Activated naive CD4-positive, alpha-beta T cell treated with Interleukin-2 at 50 U/mL for 16 hours (primary cell): ENCODE measurements around the gene ZC3H13.
"Not testable (repeated sequence)": the region's sequence is repeated elsewhere in the genome, so short reads cannot be mapped to it uniquely, and the experiment has no call there.

Experiments used
- DNase-seq: peaks from one replicate; pipeline ENCODE4 v3.0.0-alpha.2; 2020

ZC3H13 gene

GRCh38 chr13:46006688-46007452, 45.7 kb downstream of the ZC3H13 start:
- DNase-seq, result no peak

GRCh38 chr13:46004491-46004890, 48.1 kb downstream of the ZC3H13 start:
- DNase-seq, result no peak

GRCh38 chr13:45996631-45997030, 55.9 kb downstream of the ZC3H13 start:
- DNase-seq, result no peak

- no peak for DNase-seq
Measured at GRCh38 chr13:45995245-45995644, 57.3 kb downstream of the ZC3H13 start.

- no peak for DNase-seq
Measured at GRCh38 chr13:45994752-45995151, 57.8 kb downstream of the ZC3H13 start.

- no peak for DNase-seq
Measured at GRCh38 chr13:45989607-45990006, 62.9 kb downstream of the ZC3H13 start.

- DNase-seq, result not testable (repeated sequence)
Measured at GRCh38 chr13:45981127-45981526, 71.4 kb downstream of the ZC3H13 start.

GRCh38 chr13:45975337-45975736, 77.2 kb downstream of the ZC3H13 start:
- no peak for DNase-seq

- no peak for DNase-seq
Measured at GRCh38 chr13:45974500-45974899, 78.0 kb downstream of the ZC3H13 start.

GRCh38 chr13:45967589-45967988, 85.0 kb downstream of the ZC3H13 start:
- DNase-seq, result no peak

GRCh38 chr13:45966715-45967114, 85.8 kb downstream of the ZC3H13 start:
- DNase-seq, result no peak

- no peak for DNase-seq
Measured at GRCh38 chr13:45961468-45961867, 91.1 kb downstream of the ZC3H13 start.

GRCh38 chr13:45954836-45955800, 97.4 kb downstream of the ZC3H13 start:
- DNase-seq, result no peak

- DNase-seq, result no peak
Measured at GRCh38 chr13:45953082-45953481, 99.5 kb downstream of the ZC3H13 start.

GRCh38 chr13:45951724-45952123, 100.8 kb downstream of the ZC3H13 start:
- no peak for DNase-seq

- DNase-seq, result no peak
Measured at GRCh38 chr13:45951166-45951565, 101.4 kb downstream of the ZC3H13 start.

GRCh38 chr13:45950386-45951000, 102.1 kb downstream of the ZC3H13 start:
- no peak for DNase-seq

GRCh38 chr13:45949161-45949560, 103.4 kb downstream of the ZC3H13 start:
- no peak for DNase-seq

- DNase-seq, result no peak
Measured at GRCh38 chr13:45943965-45944364, 108.6 kb downstream of the ZC3H13 start.

- DNase-seq, result no peak
Measured at GRCh38 chr13:45943120-45943519, 109.4 kb downstream of the ZC3H13 start.

GRCh38 chr13:45941261-45941660, 111.3 kb downstream of the ZC3H13 start:
- DNase-seq, result no peak

- no peak for DNase-seq
Measured at GRCh38 chr13:45940061-45940460, 112.5 kb downstream of the ZC3H13 start.

GRCh38 chr13:45936621-45937020, 115.9 kb downstream of the ZC3H13 start:
- no peak for DNase-seq
